Activated effector memory CD4-positive, alpha-beta T cell treated with anti-CD3 and anti-CD28 coated beads, Interleukin-2, amount 50 U/mL, for 16 hours (primary cell): Measurements from ENCODE around the gene TRMT6.

Source experiments
- DNase-seq: peaks from one replicate; pipeline ENCODE4 v3.0.0-alpha.2; 2020

The TRMT6 gene

GRCh38 chr20:5945963-5946362, 4.4 kb downstream of the TRMT6 start:
- DNase-seq: no peak

GRCh38 chr20:5938456-5939029, 11.8 kb downstream of the TRMT6 start:
- no peak for DNase-seq

- no peak for DNase-seq
Measured at GRCh38 chr20:5936238-5936637, 14.1 kb downstream of the TRMT6 start.

GRCh38 chr20:5935384-5935783, 14.9 kb downstream of the TRMT6 start:
- DNase-seq: no peak

GRCh38 chr20:5933802-5934436, 16.4 kb downstream of the TRMT6 start:
- DNase-seq: no peak

- DNase-seq: no peak
Measured at GRCh38 chr20:5932796-5933195, 17.5 kb downstream of the TRMT6 start.

- DNase-seq: no peak
Measured at GRCh38 chr20:5931411-5931810, 18.9 kb downstream of the TRMT6 start.

GRCh38 chr20:5928836-5929715, 21.3 kb downstream of the TRMT6 start:
- DNase-seq: no peak

GRCh38 chr20:5927749-5928462, 22.4 kb downstream of the TRMT6 start:
- DNase-seq: no peak

GRCh38 chr20:5925551-5925950, 24.8 kb downstream of the TRMT6 start:
- DNase-seq: no peak

GRCh38 chr20:5923493-5923892, 26.8 kb downstream of the TRMT6 start:
- no peak for DNase-seq

GRCh38 chr20:5920581-5920980, 29.8 kb downstream of the TRMT6 start:
- DNase-seq: no peak

- no peak for DNase-seq
Measured at GRCh38 chr20:5919626-5920544, 30.4 kb downstream of the TRMT6 start.

GRCh38 chr20:5918856-5919625, 31.3 kb downstream of the TRMT6 start:
- no peak for DNase-seq

- DNase-seq: no peak
Measured at GRCh38 chr20:5914859-5915258, 35.5 kb downstream of the TRMT6 start.

- DNase-seq: no peak
Measured at GRCh38 chr20:5913166-5913565, 37.2 kb downstream of the TRMT6 start.

- DNase-seq: no peak
Measured at GRCh38 chr20:5910186-5910585, 40.1 kb downstream of the TRMT6 start.

GRCh38 chr20:5908981-5909380, 41.4 kb downstream of the TRMT6 start:
- DNase-seq: no peak

GRCh38 chr20:5900908-5901307, 49.4 kb downstream of the TRMT6 start:
- DNase-seq: no peak

GRCh38 chr20:5899444-5899843, 50.9 kb downstream of the TRMT6 start:
- no peak for DNase-seq

GRCh38 chr20:5895626-5896025, 54.7 kb downstream of the TRMT6 start:
- DNase-seq: no peak

GRCh38 chr20:5893621-5894020, 56.7 kb downstream of the TRMT6 start:
- DNase-seq: no peak
